ENCODE data around the gene HOXA4.

HOXA4 gene

GRCh38 chr7:27098578-27099451 is 31.7 kb downstream of the HOXA4 start:
- in situ Hi-C loops (cut with HindIII; ENCODE audit: low sequenced_read_pairs), result no loop called here

- in situ Hi-C loops (cut with HindIII; ENCODE audit: low sequenced_read_pairs), result no loop called here
These were observed 32.6 kb downstream of the HOXA4 start for GRCh38 chr7:27097686-27098577.

GRCh38 chr7:27096768-27097514 is 33.6 kb downstream of the HOXA4 start:
- in situ Hi-C loops (cut with HindIII; ENCODE audit: low sequenced_read_pairs), result no loop called here

- in situ Hi-C loops (cut with HindIII; ENCODE audit: low sequenced_read_pairs), result no loop called here
These were observed 34.4 kb downstream of the HOXA4 start, which contains the start of gene HOXA1 for GRCh38 chr7:27095897-27096767. HOXA1 (minus strand) TSS chr7:27096000; CDS start chr7:27095912, 88 bp downstream.

- in situ Hi-C loops (cut with HindIII; ENCODE audit: low sequenced_read_pairs), result no loop called here
These were observed 35.3 kb downstream of the HOXA4 start for GRCh38 chr7:27095050-27095896.

GRCh38 chr7:27094304-27095049 is 36.1 kb downstream of the HOXA4 start:
- in situ Hi-C loops (cut with HindIII; ENCODE audit: low sequenced_read_pairs), result no loop called here

GRCh38 chr7:27093184-27093895 is 37.2 kb downstream of the HOXA4 start:
- in situ Hi-C loops (cut with HindIII; ENCODE audit: low sequenced_read_pairs), result no loop called here

GRCh38 chr7:27092819-27093110 is 37.8 kb downstream of the HOXA4 start:
- in situ Hi-C loops (cut with HindIII; ENCODE audit: low sequenced_read_pairs), result no loop called here

GRCh38 chr7:27091941-27092818 is 38.4 kb downstream of the HOXA4 start:
- in situ Hi-C loops (cut with HindIII; ENCODE audit: low sequenced_read_pairs), result no loop called here

- in situ Hi-C loops (cut with HindIII; ENCODE audit: low sequenced_read_pairs), result no loop called here
These were observed 39.5 kb downstream of the HOXA4 start for GRCh38 chr7:27091105-27091504.

GRCh38 chr7:27088002-27088922 is 42.3 kb downstream of the HOXA4 start:
- in situ Hi-C loops (cut with HindIII; ENCODE audit: low sequenced_read_pairs), result loop anchor here (5.0 kb wide), 1 partner anchor 39 kb away; no protein-coding TSS in a partner anchor

GRCh38 chr7:27083646-27084045 is 46.9 kb downstream of the HOXA4 start:
- in situ Hi-C loops (cut with HindIII; ENCODE audit: low sequenced_read_pairs), result loop anchor here (5.0 kb wide), 1 partner anchor 71 kb away; no protein-coding TSS in a partner anchor

GRCh38 chr7:27082171-27082570 is 48.4 kb downstream of the HOXA4 start:
- in situ Hi-C loops (cut with HindIII; ENCODE audit: low sequenced_read_pairs), result loop anchor here (5.0 kb wide), 1 partner anchor 70 kb away; no protein-coding TSS in a partner anchor

GRCh38 chr7:27080844-27081436 is 49.6 kb downstream of the HOXA4 start:
- in situ Hi-C loops (cut with HindIII; ENCODE audit: low sequenced_read_pairs), result loop anchor here (5.0 kb wide), 1 partner anchor 69 kb away; no protein-coding TSS in a partner anchor
